PFSK-1 (cell line): ENCODE data around the gene ATP5PB.

Experiments used
- FOXP2 ChIP-seq: optimal IDR thresholded peaks from 2 replicates; pipeline ENCODE3; 2011; ENCODE audit warnings: borderline replicate concordance, control low read depth, inconsistent platforms; ENCODE audit not compliant: insufficient read depth; ENCODE audit errors: extremely low read length, extremely low read depth
- POLR2AphosphoS5 ChIP-seq: IDR thresholded peaks from 2 replicates; pipeline ENCODE4 v1.6.1; 2012; ENCODE audit warnings: low read depth, mild to moderate bottlenecking, control low read depth, low read length, moderate library complexity
- REST ChIP-seq, 2 experiments: IDR thresholded peaks; 2 replicates each; pipeline versions ENCODE4 v1.6.1 to v1.8.0; 2011 to 2012; ENCODE audit warnings: low read depth in 2 of 2, low read length in 2 of 2, control low read depth in 1 of 2, inconsistent platforms in 1 of 2, mild to moderate bottlenecking in 1 of 2, moderate library complexity in 1 of 2; ENCODE audit not compliant: insufficient read depth in 1 of 2
- SIN3A ChIP-seq: IDR thresholded peaks from 2 replicates; pipeline ENCODE4 v1.6.1; 2012; ENCODE audit warnings: mild to moderate bottlenecking, low read length, moderate library complexity, borderline replicate concordance; ENCODE audit not compliant: insufficient read depth
- TAF1 ChIP-seq: IDR thresholded peaks from 2 replicates; pipeline ENCODE4 v1.6.1; 2012; ENCODE audit warnings: low read length, control low read depth, borderline replicate concordance; ENCODE audit not compliant: insufficient read depth

Gene ATP5PB

GRCh38 chr1:111446546-111446945 lies 2.7 kb upstream of the ATP5PB start:
- TF ChIP-seq SIN3A, result no peak
- TF ChIP-seq REST (IDR thresholded peaks at IDR 0.05; ENCODE audit: insufficient read depth in 1 of 2, low read depth in 2 of 2, low read length in 2 of 2), result no peak
- TF ChIP-seq TAF1, result no peak
- no peak for TF ChIP-seq POLR2AphosphoS5
- TF ChIP-seq FOXP2, result no peak

GRCh38 chr1:111446967-111447892 lies 2.0 kb upstream of the ATP5PB start:
- TF ChIP-seq REST (IDR thresholded peaks at IDR 0.05; ENCODE audit: insufficient read depth in 1 of 2, low read depth in 2 of 2, low read length in 2 of 2) (no peak), POLR2AphosphoS5 (no peak), TAF1 (no peak), FOXP2 (no peak), SIN3A (no peak)

- no peak; the same call in 1 of the 2 replicates for TF ChIP-seq SIN3A
- TF ChIP-seq REST (IDR thresholded peaks at IDR 0.05; ENCODE audit: insufficient read depth in 1 of 2, low read depth in 2 of 2, low read length in 2 of 2), result no peak
- no peak for TF ChIP-seq FOXP2
- no peak for TF ChIP-seq POLR2AphosphoS5
- no peak for TF ChIP-seq TAF1
Measured at GRCh38 chr1:111448482-111448917, 764 bp upstream of the ATP5PB start.

GRCh38 chr1:111449703-111450017 lies 396 bp downstream of the ATP5PB start:
- TF ChIP-seq POLR2AphosphoS5, result no peak
- TF ChIP-seq FOXP2, result no peak
- TF ChIP-seq REST (IDR thresholded peaks at IDR 0.05; ENCODE audit: insufficient read depth in 1 of 2, low read depth in 2 of 2, low read length in 2 of 2), result no peak
- TF ChIP-seq TAF1, result no peak
- TF ChIP-seq SIN3A, result no peak
